ENCODE results near the gene KCNJ14.
A peak's percentile ranks its signal among the peaks of the same experiment; 100 is the strongest.

DNA sequence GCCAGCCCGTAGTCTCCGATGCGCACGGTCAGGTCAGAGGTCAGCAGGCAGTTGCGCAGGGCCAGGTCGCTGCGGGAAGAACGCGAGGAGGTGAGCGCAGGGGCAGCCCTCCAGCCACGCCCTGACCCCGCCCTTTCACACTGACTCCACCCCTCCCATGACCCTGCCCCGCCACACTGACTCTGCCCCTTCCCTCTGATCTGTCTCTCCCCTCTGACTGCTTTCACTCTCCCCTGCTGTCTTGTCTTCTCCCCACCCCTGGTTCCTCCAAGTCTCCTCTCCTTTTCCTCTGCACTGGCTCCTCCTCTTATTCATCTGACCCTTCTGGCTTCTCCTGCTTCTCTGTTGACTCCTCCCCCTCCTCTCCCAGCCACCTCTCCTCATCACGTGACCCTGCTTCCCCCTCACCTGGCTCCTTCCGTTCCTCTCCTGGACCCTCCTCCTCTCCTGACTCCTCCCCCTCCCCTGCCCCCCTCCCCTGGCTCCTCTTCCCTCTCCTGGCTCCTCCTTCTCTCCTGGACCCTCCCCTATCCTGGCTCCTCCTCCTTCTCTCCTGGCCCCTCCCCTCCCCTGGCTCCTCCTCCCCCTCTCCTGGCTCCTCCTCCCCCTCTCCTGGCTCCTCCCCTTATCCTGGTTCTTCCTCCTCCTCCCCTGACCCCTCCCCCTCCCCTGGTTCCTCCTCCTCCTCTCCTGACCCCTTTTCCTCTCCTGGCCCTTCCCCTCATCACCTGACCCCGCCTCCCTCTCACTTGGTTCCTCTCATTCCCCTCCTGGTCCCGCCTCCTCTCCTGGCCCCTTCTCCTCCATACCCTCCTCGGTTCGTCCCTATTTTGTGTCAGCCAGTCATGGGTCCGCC is 46.3 kb downstream of the KCNJ14 start:
- TF ChIP-seq, protein P1, sequence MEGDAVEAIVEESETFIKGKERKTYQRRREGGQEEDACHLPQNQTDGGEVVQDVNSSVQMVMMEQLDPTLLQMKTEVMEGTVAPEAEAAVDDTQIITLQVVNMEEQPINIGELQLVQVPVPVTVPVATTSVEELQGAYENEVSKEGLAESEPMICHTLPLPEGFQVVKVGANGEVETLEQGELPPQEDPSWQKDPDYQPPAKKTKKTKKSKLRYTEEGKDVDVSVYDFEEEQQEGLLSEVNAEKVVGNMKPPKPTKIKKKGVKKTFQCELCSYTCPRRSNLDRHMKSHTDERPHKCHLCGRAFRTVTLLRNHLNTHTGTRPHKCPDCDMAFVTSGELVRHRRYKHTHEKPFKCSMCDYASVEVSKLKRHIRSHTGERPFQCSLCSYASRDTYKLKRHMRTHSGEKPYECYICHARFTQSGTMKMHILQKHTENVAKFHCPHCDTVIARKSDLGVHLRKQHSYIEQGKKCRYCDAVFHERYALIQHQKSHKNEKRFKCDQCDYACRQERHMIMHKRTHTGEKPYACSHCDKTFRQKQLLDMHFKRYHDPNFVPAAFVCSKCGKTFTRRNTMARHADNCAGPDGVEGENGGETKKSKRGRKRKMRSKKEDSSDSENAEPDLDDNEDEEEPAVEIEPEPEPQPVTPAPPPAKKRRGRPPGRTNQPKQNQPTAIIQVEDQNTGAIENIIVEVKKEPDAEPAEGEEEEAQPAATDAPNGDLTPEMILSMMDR (IDR thresholded peaks at IDR 0.05), result no peak
- TF ChIP-seq POLR2A (IDR thresholded peaks at IDR 0.05), result peak in 1 of 2 donors; percentile 43

All from Peyer's patch (tissue), 4 donors.